ENCODE measurements around the gene KCNF1.

- TF ChIP-seq, protein P1, sequence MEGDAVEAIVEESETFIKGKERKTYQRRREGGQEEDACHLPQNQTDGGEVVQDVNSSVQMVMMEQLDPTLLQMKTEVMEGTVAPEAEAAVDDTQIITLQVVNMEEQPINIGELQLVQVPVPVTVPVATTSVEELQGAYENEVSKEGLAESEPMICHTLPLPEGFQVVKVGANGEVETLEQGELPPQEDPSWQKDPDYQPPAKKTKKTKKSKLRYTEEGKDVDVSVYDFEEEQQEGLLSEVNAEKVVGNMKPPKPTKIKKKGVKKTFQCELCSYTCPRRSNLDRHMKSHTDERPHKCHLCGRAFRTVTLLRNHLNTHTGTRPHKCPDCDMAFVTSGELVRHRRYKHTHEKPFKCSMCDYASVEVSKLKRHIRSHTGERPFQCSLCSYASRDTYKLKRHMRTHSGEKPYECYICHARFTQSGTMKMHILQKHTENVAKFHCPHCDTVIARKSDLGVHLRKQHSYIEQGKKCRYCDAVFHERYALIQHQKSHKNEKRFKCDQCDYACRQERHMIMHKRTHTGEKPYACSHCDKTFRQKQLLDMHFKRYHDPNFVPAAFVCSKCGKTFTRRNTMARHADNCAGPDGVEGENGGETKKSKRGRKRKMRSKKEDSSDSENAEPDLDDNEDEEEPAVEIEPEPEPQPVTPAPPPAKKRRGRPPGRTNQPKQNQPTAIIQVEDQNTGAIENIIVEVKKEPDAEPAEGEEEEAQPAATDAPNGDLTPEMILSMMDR (IDR thresholded peaks at IDR 0.05; ENCODE audit: low read depth, low read length), result no peak
- TF ChIP-seq POLR2A (IDR thresholded peaks at IDR 0.05; ENCODE audit: extremely low read depth, insufficient read length), result no peak
- TF ChIP-seq MAX (IDR thresholded peaks at IDR 0.05; ENCODE audit: low read depth, low read length), result no peak
Measured at GRCh38 chr2:10892796-10893350, 18.9 kb upstream of the KCNF1 start.

Data from NB4 (cell line).